Suppressor macrophage (primary cell): ENCODE data around the gene FXYD1.
"Not testable (repeated sequence)": the region's sequence is repeated elsewhere in the genome, so short reads cannot be mapped to it uniquely, and the experiment has no call there.

ENCODE experiments used
- DNase-seq, 4 experiments: peaks; one replicate each; pipeline ENCODE4 v3.0.0-alpha.2; 2020 to 2022
- total RNA-seq, 17 experiments: gene quantifications; one replicate each; lab custom pipeline; 2026; ENCODE audit warnings: mixed read lengths in 6 of 17, inconsistent platforms in 3 of 17; lab: John Stamatoyannopoulos, UW

Gene FXYD1
- 0 to 0.88 (median 0) reads per million in 17 experiments for total RNA-seq

DNA sequence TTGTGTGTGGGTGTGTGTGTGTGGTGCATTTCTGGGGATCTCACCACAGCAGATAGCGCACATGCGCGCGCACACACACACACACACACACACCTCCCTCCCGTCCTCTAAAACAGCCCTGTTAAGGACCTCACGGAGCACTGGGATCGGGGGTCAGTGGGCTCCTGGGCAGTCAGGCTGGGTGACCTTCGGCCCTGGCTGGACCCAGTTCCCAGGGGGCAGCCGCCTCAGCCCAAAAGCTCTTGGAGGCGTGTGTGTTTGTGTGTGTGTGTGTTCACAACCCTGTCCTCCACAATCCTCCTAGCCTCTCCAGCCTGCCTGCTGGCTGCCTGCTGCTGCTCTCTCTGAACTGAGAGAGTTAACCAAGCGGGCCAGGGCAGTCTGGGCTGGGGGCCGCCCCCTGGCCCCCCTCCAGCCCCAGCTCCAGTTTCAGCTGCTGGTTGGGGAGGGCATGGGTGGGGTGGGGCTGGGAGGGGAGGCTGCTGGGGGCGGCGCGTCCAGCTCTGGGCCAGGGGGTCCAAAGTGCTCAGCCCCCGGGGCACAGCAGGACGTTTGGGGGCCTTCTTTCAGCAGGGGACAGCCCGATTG, at the start of gene FXYD1:
Gene FXYD1 (plus strand): TSS at position 520 of the 588 bp plus-strand sequence. CDS start 1,256 bp downstream, outside the sequence.
- DNase-seq, result no peak

GRCh38 chr19:35089554-35089953, 49.1 kb upstream of the FXYD1 start:
- DNase-seq, result no peak

DNA sequence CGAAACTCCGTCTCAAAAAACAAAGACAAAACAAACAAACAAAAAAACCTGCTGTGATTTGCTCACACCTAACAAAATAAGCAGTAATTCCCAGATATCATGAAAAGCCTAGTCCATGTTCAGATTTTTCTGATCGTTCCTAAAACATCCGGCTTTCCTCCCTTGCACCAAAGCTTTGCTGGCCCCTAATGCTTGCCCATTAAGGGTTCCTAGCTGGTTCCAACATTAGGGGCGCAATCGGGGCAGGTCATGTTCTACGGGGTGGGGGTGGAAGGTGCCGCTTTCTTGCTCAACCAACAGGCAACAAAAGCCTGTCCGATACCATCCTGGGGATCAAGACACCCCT, 48.5 kb upstream of the FXYD1 start:
- DNase-seq, result no peak

GRCh38 chr19:35090506-35091214, 48.0 kb upstream of the FXYD1 start:
- peak; percentile 57 to 72 (median 66) for DNase-seq

DNA sequence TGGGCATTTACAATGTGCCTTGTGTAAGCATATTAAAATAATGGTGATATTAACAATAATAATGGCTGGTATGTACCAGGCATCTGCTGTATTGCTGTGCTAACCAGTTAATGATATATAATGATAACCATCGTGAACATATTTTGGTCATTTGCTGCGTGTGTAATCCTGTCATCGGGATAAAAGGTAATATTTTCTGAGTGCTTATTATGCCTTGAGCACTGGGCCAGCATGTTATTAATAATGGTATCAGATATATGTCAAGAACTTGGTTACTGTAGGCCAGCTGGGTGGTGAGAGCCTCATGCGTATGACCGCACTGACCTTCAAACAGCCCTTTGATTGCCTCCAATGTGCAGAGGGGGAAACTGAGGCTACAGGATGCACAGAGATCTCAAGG, 45.2 kb upstream of the FXYD1 start:
- DNase-seq, result no peak

- DNase-seq, result no peak
Observed at GRCh38 chr19:35093941-35094647, 44.5 kb upstream of the FXYD1 start.

- DNase-seq, result no peak
Observed at GRCh38 chr19:35094656-35095055, 44.0 kb upstream of the FXYD1 start.

DNA sequence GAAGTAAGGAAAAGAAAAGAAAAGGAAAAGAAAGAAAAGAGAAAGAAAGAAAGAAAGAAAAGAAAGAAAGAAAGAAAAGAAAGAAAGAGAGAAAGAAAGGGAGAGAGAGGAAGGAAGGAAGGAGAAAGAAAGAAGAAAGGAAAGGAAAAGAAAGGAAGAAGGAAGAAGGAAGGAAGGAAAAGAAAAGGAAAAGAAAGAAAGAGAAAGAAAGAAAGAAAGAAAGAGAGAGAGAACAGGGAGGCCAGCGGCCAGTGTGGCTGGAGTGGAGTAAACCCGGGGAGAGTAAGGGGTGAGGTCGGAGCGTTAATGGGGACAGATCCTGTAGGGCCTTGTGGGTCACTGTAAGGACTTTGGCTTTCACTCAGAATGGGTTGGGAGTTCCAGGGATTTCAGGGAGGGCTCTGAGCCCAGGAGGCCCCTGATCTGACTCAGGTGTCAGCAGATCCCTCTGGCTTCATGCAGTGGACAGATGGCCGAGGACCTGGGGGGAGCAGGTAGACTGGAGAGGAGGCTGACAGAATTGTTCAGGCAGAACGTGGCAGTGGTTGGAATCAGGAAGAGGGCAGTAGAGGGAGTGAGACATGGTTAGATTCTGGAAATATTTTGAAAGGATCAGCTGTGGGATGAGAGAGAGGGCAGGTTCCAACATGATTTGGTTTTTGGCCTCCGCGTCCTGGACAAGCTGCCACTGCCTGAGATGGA, 42.8 kb upstream of the FXYD1 start:
- DNase-seq, result no peak

DNA sequence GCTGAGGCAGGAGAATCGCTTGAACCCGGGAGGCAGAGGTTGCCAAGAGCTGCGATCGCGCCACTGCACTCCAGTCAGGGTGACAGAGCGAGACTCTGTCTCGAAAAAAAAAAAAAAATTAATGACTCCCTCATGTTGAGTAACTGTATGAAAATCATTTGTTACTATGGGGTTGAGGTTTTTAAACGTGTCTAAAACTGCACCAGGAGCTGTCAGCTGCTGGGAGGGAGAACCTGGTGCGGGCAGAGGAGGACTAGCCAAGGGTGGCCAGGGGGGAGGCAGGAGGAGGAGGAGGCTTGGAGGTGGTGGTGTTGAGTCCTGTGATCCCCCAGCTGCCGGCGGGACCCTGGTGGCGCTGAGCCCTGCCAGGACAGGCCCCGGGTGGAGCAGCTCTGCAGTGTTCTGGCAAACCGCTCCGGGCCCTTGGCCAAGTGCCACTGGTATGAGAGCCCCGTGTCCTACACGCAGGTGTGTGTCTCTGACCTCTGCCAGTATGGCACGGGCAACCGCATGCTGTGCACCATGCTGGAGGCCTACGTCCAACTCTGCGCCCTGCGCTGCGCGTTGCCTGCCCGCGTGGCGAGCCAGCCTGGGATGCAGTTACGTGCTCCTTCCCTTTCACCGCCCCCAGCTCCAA, 40.1 kb upstream of the FXYD1 start:
- DNase-seq, result no peak

DNA sequence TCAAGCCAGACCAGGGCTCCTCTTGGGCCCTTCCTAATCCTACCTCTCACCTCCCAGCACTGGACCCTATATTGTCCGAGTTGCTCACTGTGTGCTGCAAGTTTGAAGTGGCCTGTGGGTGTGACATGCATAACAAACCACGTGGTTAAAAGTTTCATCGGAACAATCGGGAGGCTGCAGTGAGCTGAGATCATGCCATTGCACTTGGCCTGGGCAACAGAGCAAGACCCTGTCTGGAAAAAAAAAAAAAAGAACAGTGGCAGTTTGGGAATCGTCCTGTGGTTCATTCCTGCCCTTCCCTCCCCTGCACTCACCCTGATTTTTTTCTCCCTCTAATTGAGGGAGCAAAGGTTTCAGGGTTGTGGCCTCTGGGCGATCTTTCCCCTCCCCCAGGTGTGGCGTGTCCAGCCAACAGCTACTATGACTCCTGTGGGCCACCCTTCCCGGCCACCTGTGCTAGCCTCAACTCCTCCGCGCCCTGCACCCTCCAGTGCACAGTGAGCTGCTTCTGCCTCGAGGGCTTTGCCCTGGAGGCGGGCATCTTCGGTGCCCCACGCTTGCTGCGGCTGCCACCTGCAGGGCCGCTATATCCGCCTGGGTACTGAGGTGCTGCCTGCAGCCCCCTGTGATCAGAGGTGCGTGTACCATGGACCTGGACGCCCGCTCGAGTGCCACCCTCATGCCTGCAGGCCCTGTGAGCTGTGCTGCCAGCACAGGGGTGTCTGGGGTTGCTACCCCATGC, 39.3 kb upstream of the FXYD1 start:
- no peak for DNase-seq

DNA sequence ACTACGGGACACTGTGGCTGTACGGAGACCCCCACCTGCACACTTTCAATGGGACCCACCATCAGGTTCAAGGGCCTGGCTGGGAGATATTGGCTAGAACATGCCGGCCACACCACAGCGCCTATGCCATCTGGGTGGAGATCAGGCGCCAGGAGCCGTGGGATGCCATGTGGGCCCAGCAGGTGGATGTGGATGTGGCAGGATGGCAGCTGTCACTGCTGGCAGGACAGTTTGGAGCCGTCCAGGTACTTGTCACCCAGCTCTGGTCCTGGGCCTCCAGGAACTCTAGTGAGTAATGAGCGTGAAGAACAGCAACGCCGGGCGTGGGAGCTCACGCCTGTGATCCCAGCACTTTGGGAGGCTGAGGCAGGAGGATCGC, 38.7 kb upstream of the FXYD1 start:
- no peak for DNase-seq

DNA sequence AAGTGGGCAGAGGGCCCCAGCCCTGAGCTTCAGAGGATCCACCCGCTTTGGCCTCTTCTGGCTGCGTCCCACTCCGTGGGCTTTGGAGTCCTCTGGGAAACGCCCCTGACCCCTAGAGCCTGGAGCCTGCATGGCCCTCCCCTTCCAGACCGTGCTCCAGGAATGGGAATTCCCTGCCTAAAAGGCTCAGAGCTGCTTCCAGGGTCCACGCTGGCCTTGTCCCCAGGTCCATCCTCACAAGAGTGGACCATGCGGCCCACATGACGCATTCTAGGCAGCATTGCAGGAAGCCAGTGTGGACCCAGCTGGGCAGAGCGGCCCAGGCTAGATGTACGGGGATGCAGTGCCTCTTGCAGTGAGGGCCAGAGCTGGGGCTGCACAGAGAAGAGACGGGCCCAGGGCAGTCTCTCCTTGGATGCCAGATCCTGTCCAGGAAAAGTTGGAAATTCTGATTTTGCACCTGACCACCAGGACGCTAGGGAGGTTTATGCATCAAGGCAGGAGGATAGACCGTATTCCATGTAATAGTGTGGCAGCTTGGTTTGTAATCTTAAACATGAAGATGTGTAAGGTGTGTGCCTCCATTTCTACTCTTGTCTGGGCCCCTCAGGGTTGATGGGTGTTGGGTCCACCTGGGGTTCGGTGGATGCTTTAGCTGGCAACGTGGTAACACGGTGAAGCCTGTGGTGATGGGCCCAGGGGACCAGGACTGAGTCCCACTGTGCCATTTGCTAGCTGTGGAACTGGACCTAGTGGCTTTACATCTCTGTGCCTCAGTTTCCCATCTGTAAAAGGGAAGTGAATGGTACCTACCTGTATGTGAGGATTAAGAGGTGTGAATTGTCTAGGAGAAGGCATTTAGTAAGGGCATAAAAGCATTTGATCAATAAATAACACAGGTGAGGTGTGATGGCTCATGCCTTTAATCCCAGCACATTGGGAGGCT, 37.8 kb upstream of the FXYD1 start:
- DNase-seq, result no peak

- not testable (repeated sequence) for DNase-seq
Observed at GRCh38 chr19:35101949-35102348, 36.7 kb upstream of the FXYD1 start.

DNA sequence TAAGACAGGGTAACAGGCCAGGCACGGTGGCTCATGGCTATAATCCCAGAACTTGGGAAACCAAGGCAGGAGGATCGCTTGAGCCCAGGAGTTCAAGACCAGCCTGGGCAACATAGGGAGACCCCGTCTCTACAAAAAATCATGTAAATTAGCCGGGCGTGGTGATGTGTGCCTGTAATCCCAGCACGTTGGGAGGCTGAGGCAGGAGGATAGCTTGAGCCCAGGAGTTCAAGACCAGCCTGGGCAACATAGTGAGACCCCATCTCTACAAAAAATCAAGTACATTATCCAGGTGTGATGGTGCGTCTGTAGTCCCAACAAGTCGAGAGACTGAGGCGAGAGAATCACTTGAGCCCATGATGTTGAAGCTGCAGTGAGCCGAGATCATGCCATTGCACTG, 35.0 kb upstream of the FXYD1 start:
- DNase-seq, result not testable (repeated sequence)

GRCh38 chr19:35104361-35104760, 34.3 kb upstream of the FXYD1 start:
- DNase-seq, result no peak

DNA sequence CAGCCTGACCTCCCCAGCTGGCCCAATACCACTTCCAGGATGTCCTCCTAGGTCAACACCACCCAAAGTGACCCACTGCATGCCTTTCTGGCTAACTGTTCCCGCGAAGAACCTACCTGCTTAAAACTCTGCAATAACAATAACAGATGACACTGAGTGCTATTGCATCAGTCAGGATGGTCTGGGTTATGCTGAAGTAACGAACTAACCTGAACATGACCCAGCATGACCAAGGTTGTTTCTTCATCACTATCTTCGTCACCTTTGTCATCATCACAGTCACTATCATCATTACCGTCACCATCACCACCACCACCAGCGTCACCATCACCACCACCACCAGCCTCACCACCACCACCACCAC, 33.6 kb upstream of the FXYD1 start:
- no peak for DNase-seq

- no peak for DNase-seq
Observed at GRCh38 chr19:35105411-35106290, 33.0 kb upstream of the FXYD1 start.

DNA sequence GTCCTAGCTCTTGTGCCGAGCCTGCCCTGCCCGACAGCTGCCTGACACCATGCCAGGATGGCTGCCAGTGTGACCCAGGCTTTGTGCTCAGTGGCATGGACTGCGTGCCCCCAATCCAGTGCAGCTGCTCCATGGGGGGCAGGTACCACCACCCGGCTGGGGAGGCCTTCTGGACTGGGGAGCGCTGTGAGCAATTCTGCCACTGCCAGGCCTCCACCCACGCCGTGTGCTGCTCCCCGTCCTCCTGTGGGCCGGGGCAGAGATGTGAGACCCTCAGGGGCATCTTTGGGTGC, 32.4 kb upstream of the FXYD1 start:
- no peak for DNase-seq

GRCh38 chr19:35106898-35107541, 31.6 kb upstream of the FXYD1 start:
- DNase-seq, result no peak

DNA sequence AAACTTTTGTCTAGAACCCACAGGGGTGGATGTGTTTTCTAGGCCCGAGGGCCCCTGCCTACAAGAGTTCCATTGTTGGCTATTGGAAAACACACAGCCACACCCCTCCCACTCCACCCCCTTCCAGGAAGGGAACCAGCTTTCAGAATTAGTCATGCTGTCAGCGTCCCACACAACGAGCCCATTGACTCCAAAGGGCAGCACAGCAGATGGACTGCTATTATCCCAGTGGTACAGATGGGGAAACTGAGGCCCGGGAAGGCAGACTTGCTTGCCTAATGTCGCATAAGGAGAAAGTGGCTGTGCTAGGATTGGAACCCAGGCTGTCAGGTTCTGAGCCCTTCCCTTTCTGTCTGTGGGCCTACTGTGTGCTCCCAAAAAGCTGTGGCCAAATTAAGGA, 31.1 kb upstream of the FXYD1 start:
- peak; percentile 50 to 75 (median 68) for DNase-seq
